Retina (tissue), 1 donor: Measurements from ENCODE around the gene TOMM7.
A peak's percentile ranks its signal among the peaks of the same experiment; 100 is the strongest.
"Not testable (repeated sequence)": the region's sequence is repeated elsewhere in the genome, so short reads cannot be mapped to it uniquely, and the experiment has no call there.

Experiments
- DNase-seq: peaks from one replicate; pipeline ENCODE4 v3.0.0-alpha.2; 2016

The TOMM7 gene

GRCh38 chr7:22814261-22815208 is 8.1 kb downstream of the TOMM7 start:
- no peak for DNase-seq

GRCh38 chr7:22812353-22812752 is 10.3 kb downstream of the TOMM7 start:
- no peak for DNase-seq

GRCh38 chr7:22811746-22812280 is 10.8 kb downstream of the TOMM7 start:
- no peak for DNase-seq

- no peak for DNase-seq
Measured at GRCh38 chr7:22810843-22811242, 11.8 kb downstream of the TOMM7 start.

GRCh38 chr7:22809902-22810642 is 12.6 kb downstream of the TOMM7 start:
- DNase-seq: no peak

- no peak for DNase-seq
Measured at GRCh38 chr7:22808140-22808539, 14.5 kb downstream of the TOMM7 start.

GRCh38 chr7:22806752-22807151 is 15.9 kb downstream of the TOMM7 start:
- DNase-seq: no peak

- no peak for DNase-seq
Measured at GRCh38 chr7:22805227-22805626, 17.4 kb downstream of the TOMM7 start.

- not testable (repeated sequence) for DNase-seq
Measured at GRCh38 chr7:22802831-22803230, 19.8 kb downstream of the TOMM7 start.

- DNase-seq: no peak
Measured at GRCh38 chr7:22802426-22802825, 20.2 kb downstream of the TOMM7 start.

- DNase-seq: no peak
Measured at GRCh38 chr7:22801912-22802311, 20.7 kb downstream of the TOMM7 start.

GRCh38 chr7:22799633-22800032 is 23.0 kb downstream of the TOMM7 start:
- DNase-seq: no peak

- no peak for DNase-seq
Measured at GRCh38 chr7:22793593-22794462, 28.8 kb downstream of the TOMM7 start.

GRCh38 chr7:22791204-22792158 is 31.2 kb downstream of the TOMM7 start:
- DNase-seq: no peak

GRCh38 chr7:22790640-22791039 is 32.0 kb downstream of the TOMM7 start:
- DNase-seq: not testable (repeated sequence)

- DNase-seq: no peak
Measured at GRCh38 chr7:22787951-22788350, 34.7 kb downstream of the TOMM7 start.

GRCh38 chr7:22786290-22786932 is 36.2 kb downstream of the TOMM7 start:
- DNase-seq: no peak

GRCh38 chr7:22784346-22784745 is 38.3 kb downstream of the TOMM7 start:
- DNase-seq: no peak

GRCh38 chr7:22783421-22783820 is 39.2 kb downstream of the TOMM7 start:
- no peak for DNase-seq

GRCh38 chr7:22782616-22783232 is 39.9 kb downstream of the TOMM7 start:
- DNase-seq: peak; percentile 16
